ENCODE data around the gene ATRIP. TPM values are rescaled to one million over a fixed set of nuclear protein-coding genes. Genes with fewer than 3 reads are reported as not detected.

ATRIP gene
- polyA plus RNA-seq, 6 donors from 2014 or later, result 7.4 to 11.9 (median 7.7) TPM

DNA sequence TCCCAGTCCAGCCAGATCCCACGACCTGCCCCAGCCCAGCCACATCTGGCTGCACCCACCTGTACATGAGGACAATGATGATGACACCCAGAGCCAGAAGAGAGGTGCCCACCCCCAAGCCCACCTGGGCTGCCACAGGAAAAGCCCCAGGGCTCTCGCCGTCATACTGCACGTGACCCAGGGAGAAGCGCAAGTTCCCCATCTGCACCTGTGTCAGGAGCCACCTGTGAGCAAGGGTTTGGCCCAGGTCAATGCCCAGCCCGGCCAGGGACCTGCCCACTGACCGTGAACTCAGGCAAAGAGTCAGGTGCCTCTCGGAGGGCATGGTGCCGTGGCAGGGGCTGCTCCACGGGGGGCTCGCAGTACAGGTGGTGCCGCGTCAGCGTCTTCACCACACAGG is 32.9 kb upstream of the ATRIP start:
- no peak for DNase-seq
- Mint-ChIP-seq H3K4me1 (no peaks in the 10 kb centered on the region), H3K4me3 (no peak overlapping the region), H3K36me3 (no peaks in the 10 kb centered on the region), H3K27ac (peak overlapping the region in 1 of 6 donors; percentile 61), H3K27me3 (no peaks in the 10 kb centered on the region), H3K9me3 (no peaks in the 10 kb centered on the region)
- ATAC-seq (ENCODE audit: low read depth in 2 of 2), result no peak

DNA sequence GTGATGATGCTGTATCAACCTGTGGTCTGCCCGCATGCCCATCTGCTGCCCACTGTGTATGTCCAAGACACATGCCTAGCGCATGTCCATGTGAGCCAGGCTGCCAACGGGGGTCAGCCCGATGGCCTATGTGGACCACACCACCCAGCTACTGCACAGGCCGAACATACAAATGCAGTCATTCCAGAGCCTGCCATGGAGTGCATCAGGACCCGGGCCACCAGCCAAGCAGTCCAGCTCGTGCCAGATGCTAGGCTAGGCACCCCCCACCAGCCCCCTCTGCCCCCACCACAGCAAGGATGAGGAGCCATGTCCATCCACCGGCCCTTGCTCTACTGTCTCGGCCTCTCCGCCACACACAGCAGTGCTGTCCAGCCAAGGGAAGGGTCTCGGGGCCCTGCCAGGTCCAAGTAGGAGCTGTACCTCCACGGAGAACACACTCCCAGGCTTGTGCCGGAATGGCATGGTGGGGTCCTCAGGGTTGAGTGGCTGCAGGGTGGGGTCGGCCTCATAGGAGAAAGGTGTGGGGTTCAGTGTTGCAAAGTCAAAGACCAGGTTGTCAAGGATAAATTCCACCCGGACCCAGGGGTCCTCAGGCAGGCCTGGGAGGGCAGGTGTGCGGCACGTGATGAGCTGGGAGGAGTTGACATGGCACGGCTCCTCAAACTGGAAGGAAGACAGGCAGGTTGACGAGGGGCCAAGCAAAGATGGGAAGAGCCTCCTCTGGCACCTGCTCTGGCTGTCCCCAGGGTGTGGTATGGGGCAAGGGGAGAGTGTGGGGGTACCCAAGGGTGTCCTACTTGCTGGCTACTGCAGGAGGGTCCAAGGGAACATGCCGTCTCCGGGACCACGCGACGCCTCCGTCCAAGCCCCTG is 31.9 kb upstream of the ATRIP start:
- Mint-ChIP-seq H3K27me3 (no peaks in the 10 kb centered on the region), H3K9me3 (no peaks in the 10 kb centered on the region), H3K36me3 (no peaks in the 10 kb centered on the region), H3K27ac (peak overlapping the region in 1 of 6 donors; percentile 21), H3K4me3 (no peak overlapping the region), H3K4me1 (no peaks in the 10 kb centered on the region)
- no peak for ATAC-seq (ENCODE audit: low read depth in 2 of 2)
- no peak for DNase-seq

DNA sequence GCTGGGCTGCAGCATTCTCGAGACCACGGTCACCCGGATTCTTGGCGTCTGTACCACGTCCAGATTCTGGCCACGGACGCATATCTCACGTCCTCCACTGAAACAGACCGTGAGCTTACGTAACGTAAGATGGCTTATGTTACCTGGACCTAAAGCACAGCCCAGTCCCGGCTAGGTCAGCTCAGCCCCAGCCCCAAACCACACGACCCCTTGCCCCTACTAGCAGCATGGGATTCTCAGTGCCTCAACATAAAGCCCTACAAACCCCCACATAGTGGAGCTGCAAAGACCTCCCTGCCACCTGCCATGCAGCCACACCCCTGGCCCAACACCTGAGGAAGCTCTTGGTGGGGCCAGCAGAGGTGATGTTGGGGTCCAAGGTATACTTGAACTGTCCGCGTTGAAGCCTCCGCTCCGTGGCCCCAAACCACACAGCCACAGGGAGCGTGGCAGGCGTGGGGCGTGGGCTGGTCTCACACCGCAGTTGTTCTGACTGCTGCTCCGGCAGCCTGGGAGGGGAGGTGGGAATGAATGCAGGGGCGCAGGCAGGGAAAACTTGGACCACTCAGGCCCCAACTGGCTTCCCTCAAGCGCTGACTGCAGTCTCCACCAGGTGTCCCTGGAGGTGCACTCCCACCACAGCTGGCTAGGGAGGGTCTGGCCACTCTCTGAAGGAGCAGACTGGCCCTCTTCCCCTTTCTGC is 31.1 kb upstream of the ATRIP start:
- Mint-ChIP-seq H3K36me3 (no peaks in the 10 kb centered on the region), H3K4me1 (no peaks in the 10 kb centered on the region), H3K4me3 (no peak overlapping the region), H3K27me3 (no peaks in the 10 kb centered on the region), H3K9me3 (no peaks in the 10 kb centered on the region), H3K27ac (peak overlapping the region in 1 of 6 donors; percentile 89)
- ATAC-seq (ENCODE audit: low read depth in 2 of 2), result no peak
- DNase-seq, result no peak

DNA sequence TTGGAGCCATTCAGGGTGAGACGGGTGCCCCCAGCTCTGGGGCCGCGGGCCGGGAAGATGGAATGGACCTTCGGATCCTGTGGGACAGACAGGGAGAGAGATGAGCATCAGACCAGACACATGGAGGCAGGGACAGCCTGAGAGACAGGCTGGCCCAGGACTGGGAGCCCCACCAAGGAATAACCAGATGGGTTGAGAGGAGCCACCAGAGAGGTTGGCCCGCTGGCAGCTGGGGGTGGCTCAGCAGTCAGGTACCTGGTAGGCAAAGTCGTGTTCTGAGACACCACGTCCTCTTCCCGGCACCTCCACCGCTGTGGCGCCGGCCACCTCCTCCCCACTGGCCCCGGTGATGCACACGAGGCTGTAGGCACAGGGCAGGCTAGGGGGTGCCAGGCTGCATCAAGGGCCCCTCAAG is 30.4 kb upstream of the ATRIP start:
- Mint-ChIP-seq H3K4me1 (no peaks in the 10 kb centered on the region), H3K9me3 (no peaks in the 10 kb centered on the region), H3K36me3 (no peaks in the 10 kb centered on the region), H3K4me3 (no peak overlapping the region), H3K27me3 (no peaks in the 10 kb centered on the region), H3K27ac (peak overlapping the region in 1 of 6 donors; percentile 89)
- ATAC-seq (ENCODE audit: low read depth in 2 of 2) (no peak), DNase-seq (no peak)

DNA sequence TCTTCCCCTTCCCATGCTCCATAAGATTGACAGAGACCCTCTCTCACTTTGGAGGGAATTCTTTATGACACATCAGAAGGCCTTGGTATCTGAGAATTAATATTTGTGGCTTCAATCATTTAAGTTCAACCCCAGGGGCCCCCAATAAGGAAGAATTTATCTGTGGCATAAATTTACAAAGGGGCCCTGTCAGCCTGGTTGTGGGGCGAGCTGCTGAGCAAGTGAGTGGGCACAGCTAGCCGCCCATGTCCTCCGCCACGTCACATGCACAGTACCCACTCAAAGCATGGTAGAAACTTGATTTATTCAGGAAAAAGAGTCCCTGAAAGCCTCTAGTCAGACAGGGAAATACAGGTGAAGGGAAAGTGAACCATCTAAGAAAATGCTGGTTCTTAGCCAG is 30.0 kb upstream of the ATRIP start:
- no peak for ATAC-seq (ENCODE audit: low read depth in 2 of 2)
- Mint-ChIP-seq H3K36me3 (no peaks in the 10 kb centered on the region), H3K4me3 (no peak overlapping the region), H3K27ac (peak overlapping the region in 1 of 6 donors; percentile 18), H3K4me1 (no peaks in the 10 kb centered on the region), H3K27me3 (no peaks in the 10 kb centered on the region), H3K9me3 (no peaks in the 10 kb centered on the region)
- DNase-seq, result no peak

DNA sequence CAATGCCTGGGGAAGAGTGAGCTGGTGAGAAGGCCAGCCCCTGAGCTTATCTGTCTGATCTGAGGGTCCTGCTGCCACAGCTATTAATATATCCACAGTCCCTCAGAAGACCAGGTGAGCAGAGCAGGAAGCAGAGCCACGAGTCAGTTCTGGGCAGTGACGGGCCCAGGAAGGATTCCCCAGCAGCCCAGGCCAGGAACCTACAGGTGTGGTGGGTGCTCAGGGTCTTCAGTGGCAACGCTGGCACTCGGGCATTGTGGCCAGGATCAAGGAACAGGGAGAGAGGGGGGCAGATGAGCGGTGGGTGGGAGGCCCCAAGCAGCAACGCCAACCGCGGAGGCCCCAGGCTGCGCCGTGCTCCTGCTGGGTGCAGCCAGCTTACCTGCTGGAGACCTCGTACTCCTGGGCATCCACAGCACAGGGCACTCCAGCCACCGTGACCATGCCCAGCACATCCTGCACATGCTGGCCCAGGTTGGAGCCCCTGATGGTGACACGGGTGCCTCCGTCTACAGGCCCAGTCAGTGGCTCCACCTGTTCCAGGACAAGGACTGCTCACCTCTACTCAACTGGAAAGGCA is 28.9 kb upstream of the ATRIP start:
- ATAC-seq (ENCODE audit: low read depth in 2 of 2), result no peak
- H3K9me3 Mint-ChIP-seq, result no peaks in the 10 kb centered on the region
- DNase-seq, result no peak

DNA sequence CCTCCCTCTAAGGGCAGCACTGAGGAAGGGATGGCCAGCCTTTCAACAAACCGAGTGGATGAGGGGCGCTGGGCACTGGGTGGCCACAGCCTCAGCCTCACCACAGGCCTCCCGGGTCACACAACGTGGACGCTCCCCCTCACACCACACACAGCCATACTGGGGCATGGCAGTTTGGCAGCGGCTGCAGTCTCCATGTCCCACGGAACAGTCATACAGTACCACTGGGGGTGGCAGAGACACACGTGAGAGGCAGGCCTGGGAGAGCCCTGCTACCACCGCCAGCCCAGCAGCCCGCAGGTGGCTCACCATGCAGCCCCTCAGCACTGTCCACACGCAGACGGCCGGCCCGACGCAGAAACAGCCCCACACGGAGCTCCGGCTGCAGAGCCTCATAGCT is 28.4 kb upstream of the ATRIP start:
- no peaks in the 10 kb centered on the region for H3K9me3 Mint-ChIP-seq
- H3K27me3 Mint-ChIP-seq, result no peaks in the 10 kb centered on the region
- ATAC-seq (ENCODE audit: low read depth in 2 of 2), result no peak
- H3K4me3 Mint-ChIP-seq, result no peak overlapping the region
- H3K36me3 Mint-ChIP-seq, result no peaks in the 10 kb centered on the region
- no peak overlapping the region for H3K27ac Mint-ChIP-seq
- H3K4me1 Mint-ChIP-seq, result no peaks in the 10 kb centered on the region
- DNase-seq, result no peak

More for the DNA sequence above, 28.9 kb upstream of the ATRIP start:
- Mint-ChIP-seq H3K27ac (no peak overlapping the region), H3K4me1 (no peaks in the 10 kb centered on the region), H3K27me3 (no peaks in the 10 kb centered on the region), H3K36me3 (no peaks in the 10 kb centered on the region), H3K4me3 (no peak overlapping the region)

DNA sequence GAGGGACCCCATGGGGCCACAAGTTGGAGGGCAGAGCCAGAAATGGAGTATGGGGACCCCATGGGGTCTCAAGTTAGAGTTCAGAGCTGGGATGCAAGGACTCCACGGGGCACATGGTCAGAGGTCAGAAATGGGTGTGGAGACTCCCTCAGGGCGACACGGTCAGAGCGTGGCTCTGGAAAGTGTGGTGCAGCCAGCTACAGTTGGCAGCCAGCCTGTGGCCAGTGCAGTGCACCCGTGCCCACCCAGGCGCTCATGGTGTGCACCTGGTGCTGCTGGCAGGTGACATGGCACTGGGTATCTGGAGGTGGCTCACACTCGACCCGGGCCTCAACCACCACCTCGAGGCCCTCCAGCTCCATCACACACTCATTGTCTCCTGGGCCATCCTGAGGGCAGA is 27.9 kb upstream of the ATRIP start:
- no peak overlapping the region for H3K27ac Mint-ChIP-seq
- ATAC-seq (ENCODE audit: low read depth in 2 of 2) (no peak), DNase-seq (no peak)
- no peaks in the 10 kb centered on the region for H3K4me1 Mint-ChIP-seq
- no peaks in the 10 kb centered on the region for H3K9me3 Mint-ChIP-seq
- H3K4me3 Mint-ChIP-seq, result no peak overlapping the region
- no peaks in the 10 kb centered on the region for H3K27me3 Mint-ChIP-seq
- no peaks in the 10 kb centered on the region for H3K36me3 Mint-ChIP-seq

DNA sequence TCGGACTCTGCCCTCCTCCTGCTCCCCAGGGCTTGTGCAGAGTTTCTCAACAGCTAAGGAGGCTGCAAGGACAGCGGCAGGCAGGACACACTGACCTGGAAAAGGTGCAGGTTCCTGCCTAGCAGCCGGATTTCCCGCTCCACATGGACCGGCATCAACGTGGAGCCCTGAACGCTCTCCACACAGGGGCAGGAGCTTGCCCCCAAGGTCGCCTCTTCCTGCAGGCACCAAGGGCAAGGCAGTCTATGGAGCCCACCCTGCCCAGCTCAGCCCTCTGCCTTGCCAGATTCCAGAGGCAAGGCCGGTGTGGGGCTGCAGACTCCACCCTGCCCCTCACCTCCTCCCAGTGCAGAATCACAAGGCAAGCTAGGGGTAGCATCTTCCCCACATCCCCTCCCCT is 27.4 kb upstream of the ATRIP start:
- Mint-ChIP-seq H3K36me3 (no peaks in the 10 kb centered on the region), H3K27me3 (no peaks in the 10 kb centered on the region), H3K4me3 (no peak overlapping the region), H3K27ac (no peak overlapping the region), H3K9me3 (no peaks in the 10 kb centered on the region), H3K4me1 (no peaks in the 10 kb centered on the region)
- ATAC-seq (ENCODE audit: low read depth in 2 of 2) (no peak), DNase-seq (no peak)

DNA sequence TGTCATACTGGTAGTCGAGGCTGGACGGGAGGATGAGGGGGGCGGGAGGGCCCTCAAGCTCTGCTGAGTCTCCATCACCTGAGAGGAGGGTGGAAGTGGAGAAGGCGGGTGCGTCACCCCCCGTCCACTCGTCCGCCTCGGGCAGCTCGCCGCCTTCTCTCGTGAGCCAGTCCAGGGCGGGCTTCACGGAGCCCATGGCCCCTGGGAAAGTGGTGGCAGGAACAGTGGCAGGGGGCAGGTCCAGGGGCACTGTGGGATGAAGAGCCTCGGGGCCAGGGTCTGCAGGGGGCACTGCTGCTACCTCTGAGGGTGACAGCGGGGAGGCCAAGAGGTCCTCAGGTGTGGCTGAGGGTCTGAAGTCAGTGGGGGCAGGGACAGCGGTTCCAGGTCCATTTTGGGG is 26.9 kb upstream of the ATRIP start:
- Mint-ChIP-seq H3K27me3 (no peaks in the 10 kb centered on the region), H3K36me3 (no peaks in the 10 kb centered on the region), H3K27ac (no peak overlapping the region), H3K4me3 (no peak overlapping the region), H3K9me3 (no peaks in the 10 kb centered on the region), H3K4me1 (no peaks in the 10 kb centered on the region)
- DNase-seq, result no peak
- no peak for ATAC-seq (ENCODE audit: low read depth in 2 of 2)

DNA sequence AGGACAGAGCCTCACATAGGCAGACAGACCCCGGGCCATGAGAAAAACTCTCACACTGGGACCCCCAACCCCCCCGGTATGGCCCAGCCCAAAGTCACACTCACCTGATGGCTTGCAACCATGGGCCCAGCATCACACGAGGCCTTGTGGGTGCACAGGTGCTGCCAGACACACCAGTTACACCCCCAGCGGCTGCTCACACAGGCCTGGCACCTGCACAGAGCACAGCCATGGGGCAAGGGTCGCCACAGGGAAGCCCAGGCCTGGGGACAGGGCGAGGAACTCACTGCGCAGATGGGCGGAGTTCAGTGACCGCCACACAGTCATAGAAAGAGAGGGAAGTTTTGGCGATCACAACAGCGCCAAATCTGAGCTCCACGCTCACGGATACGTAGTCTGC is 26.0 kb upstream of the ATRIP start:
- no peaks in the 10 kb centered on the region for H3K27me3 Mint-ChIP-seq
- H3K4me3 Mint-ChIP-seq, result no peak overlapping the region
- DNase-seq, result no peak
- no peaks in the 10 kb centered on the region for H3K4me1 Mint-ChIP-seq
- no peaks in the 10 kb centered on the region for H3K36me3 Mint-ChIP-seq
- ATAC-seq (ENCODE audit: low read depth in 2 of 2), result no peak
- H3K9me3 Mint-ChIP-seq, result no peaks in the 10 kb centered on the region
- no peak overlapping the region for H3K27ac Mint-ChIP-seq

DNA sequence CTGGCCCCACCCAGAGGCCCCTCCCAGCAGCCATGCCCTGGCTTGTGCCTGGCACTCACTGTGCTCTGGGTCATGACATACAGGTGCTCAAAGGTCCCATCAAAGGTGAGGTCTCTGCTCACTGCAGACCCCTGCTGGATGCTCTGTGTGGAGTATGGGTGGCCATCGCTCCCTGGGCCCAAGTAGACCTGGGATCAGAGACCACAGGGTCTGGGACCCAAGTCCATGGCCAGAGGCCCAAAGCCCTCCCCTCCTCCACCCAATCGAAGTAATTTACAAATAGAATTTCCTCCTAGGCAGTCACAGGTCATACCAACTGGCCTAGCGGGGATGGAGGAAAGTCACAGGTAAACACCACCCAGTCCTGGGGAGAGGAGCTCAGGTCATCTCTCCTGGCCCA is 24.3 kb upstream of the ATRIP start:
- Mint-ChIP-seq H3K27ac (no peak overlapping the region), H3K4me3 (no peak overlapping the region), H3K27me3 (peaks cover 0 to 6% (median 2%) of the 10 kb centered on the region in 3 donors), H3K9me3 (no peaks in the 10 kb centered on the region), H3K4me1 (no peaks in the 10 kb centered on the region), H3K36me3 (no peaks in the 10 kb centered on the region)
- DNase-seq (no peak), ATAC-seq (ENCODE audit: low read depth in 2 of 2) (no peak)

DNA sequence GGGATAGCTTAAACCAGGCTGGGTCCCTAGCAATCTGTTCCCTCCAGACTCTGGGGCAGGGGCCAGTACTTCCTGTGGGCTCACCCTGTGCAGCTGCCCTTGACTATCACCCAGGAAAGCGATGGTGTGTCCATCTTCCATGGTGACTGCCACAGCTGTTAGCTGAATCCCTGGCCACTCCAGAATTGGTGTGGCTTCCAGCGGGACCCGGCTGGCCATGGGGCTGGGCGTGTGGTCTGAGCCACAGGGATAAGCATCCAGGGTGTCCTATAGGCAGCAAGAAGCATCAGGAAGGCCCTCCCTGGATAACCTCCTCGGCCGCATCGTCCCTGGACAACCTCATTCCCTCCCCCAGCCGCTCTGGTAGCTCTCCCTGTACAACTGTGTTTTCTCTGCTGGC is 23.9 kb upstream of the ATRIP start:
- H3K27me3 Mint-ChIP-seq, result peaks cover 3 to 10% (median 6%) of the 10 kb centered on the region in 3 donors
- ATAC-seq (ENCODE audit: low read depth in 2 of 2), result no peak
- H3K36me3 Mint-ChIP-seq, result no peaks in the 10 kb centered on the region
- H3K9me3 Mint-ChIP-seq, result no peaks in the 10 kb centered on the region
- no peaks in the 10 kb centered on the region for H3K4me1 Mint-ChIP-seq
- H3K27ac Mint-ChIP-seq, result peak overlapping the region in 1 of 6 donors; percentile 89
- H3K4me3 Mint-ChIP-seq, result no peak overlapping the region
- no peak for DNase-seq

All from naive B cell (primary cell).